Trophoblast cell (in vitro differentiated cells and primary cell): Measurements from ENCODE around the gene USF2.

Experiments
- DNase-seq, 2 donors: peaks; one replicate each; pipeline ENCODE4 v3.0.0-alpha.2; 2016
- H2AFZ ChIP-seq: 2 replicates; pipeline ENCODE4 v1.6.1; 2013; ENCODE audit warnings: low read length, moderate library complexity, mild to moderate bottlenecking; ENCODE audit not compliant: insufficient read depth, poor library complexity
- H2AK5ac ChIP-seq: 2 replicates; pipeline ENCODE4 v1.6.1; 2013; ENCODE audit warnings: mild to moderate bottlenecking, low read length
- H2BK120ac ChIP-seq: 2 replicates; pipeline ENCODE4 v1.6.1; 2013; ENCODE audit warnings: low read length, mild to moderate bottlenecking, moderate library complexity; ENCODE audit not compliant: insufficient read depth, poor library complexity
- H2BK12ac ChIP-seq: 2 replicates; pipeline ENCODE4 v1.6.1; 2013; ENCODE audit warnings: mild to moderate bottlenecking, low read length, moderate library complexity
- H2BK5ac ChIP-seq: 2 replicates; pipeline ENCODE4 v1.6.1; 2013; ENCODE audit warnings: low read length, low read depth, moderate library complexity, mild to moderate bottlenecking; ENCODE audit not compliant: poor library complexity
- H3K14ac ChIP-seq: 2 replicates; pipeline ENCODE4 v1.6.1; 2013; ENCODE audit warnings: mild to moderate bottlenecking, low read length
- H3K18ac ChIP-seq: 2 replicates; pipeline ENCODE4 v1.6.1; 2013; ENCODE audit warnings: mild to moderate bottlenecking, low read length
- H3K23ac ChIP-seq: 2 replicates; pipeline ENCODE4 v1.6.1; 2013; ENCODE audit warnings: low read length
- H3K27ac ChIP-seq: 2 replicates; pipeline ENCODE4 v1.5.1; 2013; ENCODE audit warnings: low read depth, mild to moderate bottlenecking, inconsistent platforms, low read length, moderate library complexity
- H3K27me3 ChIP-seq: 2 replicates; pipeline ENCODE4 v1.6.1; 2013; ENCODE audit warnings: inconsistent platforms, mild to moderate bottlenecking, low read length, moderate library complexity; ENCODE audit not compliant: insufficient read depth
- H3K36me3 ChIP-seq, 2 experiments: 1 replicate in 1 of 2; 2 replicates in 1 of 2; pipeline ENCODE4 v1.6.1; 2013; ENCODE audit warnings: low read length in 2 of 2, mild to moderate bottlenecking in 2 of 2, moderate library complexity in 1 of 2; ENCODE audit not compliant: insufficient read depth in 2 of 2, control insufficient read depth in 1 of 2
- H3K4ac ChIP-seq: 2 replicates; pipeline ENCODE4 v1.6.1; 2013; ENCODE audit warnings: low read depth, mild to moderate bottlenecking, low read length, moderate library complexity
- H3K4me1 ChIP-seq, 2 experiments: 1 replicate in 1 of 2; 2 replicates in 1 of 2; pipeline ENCODE4 v1.6.1; 2013; ENCODE audit warnings: low read length in 2 of 2, mild to moderate bottlenecking in 2 of 2, moderate library complexity in 1 of 2; ENCODE audit not compliant: insufficient read depth in 2 of 2, control insufficient read depth in 1 of 2
- H3K4me2 ChIP-seq: 2 replicates; pipeline ENCODE4 v1.6.1; 2013; ENCODE audit warnings: inconsistent platforms, mild to moderate bottlenecking, low read length, moderate library complexity
- H3K4me3 ChIP-seq: 2 replicates; pipeline ENCODE4 v1.5.1; 2013; ENCODE audit warnings: mild to moderate bottlenecking, low read depth, low read length, inconsistent platforms
- H3K79me1 ChIP-seq: one replicate; pipeline ENCODE4 v1.6.1; 2013; ENCODE audit warnings: low read length
- H3K79me2 ChIP-seq: 2 replicates; pipeline ENCODE4 v1.6.1; 2013; ENCODE audit warnings: low read length, mild to moderate bottlenecking; ENCODE audit not compliant: control insufficient read depth, insufficient read depth, poor library complexity
- H3K9ac ChIP-seq: 2 replicates; pipeline ENCODE4 v1.6.1; 2013; ENCODE audit warnings: mild to moderate bottlenecking, low read length
- H3K9me3 ChIP-seq: 2 replicates; pipeline ENCODE4 v1.6.1; 2013; ENCODE audit warnings: low read depth, mild to moderate bottlenecking, control low read depth, inconsistent platforms, low read length; ENCODE audit not compliant: insufficient read depth
- H4K12ac ChIP-seq: 2 replicates; pipeline ENCODE4 v1.6.1; 2013; ENCODE audit warnings: low read depth, mild to moderate bottlenecking, low read length, moderate library complexity
- H4K8ac ChIP-seq: 2 replicates; pipeline ENCODE4 v1.6.1; 2013; ENCODE audit warnings: low read depth, mild to moderate bottlenecking, low read length, moderate library complexity
- H4K91ac ChIP-seq: one replicate; pipeline ENCODE4 v1.6.1; 2013; ENCODE audit warnings: low read depth, mild to moderate bottlenecking, low read length, moderate library complexity
- WGBS: extraction: QIAGEN DNeasy Blood & Tissue Kit; methylation state at CpG from one replicate; pipeline ENCODE4 v1.1.7; 2013; ENCODE audit warnings: missing lambda C conversion rate; ENCODE audit not compliant: insufficient read length, insufficient coverage; ENCODE audit errors: extremely low coverage; 5-methylcytosine and 5-hydroxymethylcytosine counted together

The USF2 gene

GRCh38 chr19:35322014-35322413 lies 53.3 kb downstream of the USF2 start:
- WGBS = no CpG with 5 or more reads among the region's 9 CpGs
- peaks cover 0 to 5% of the 10 kb centered on the region in 2 experiments for H3K4me1 ChIP-seq
- no peak overlapping the region for H4K12ac ChIP-seq
- H3K23ac ChIP-seq = no peak overlapping the region
- no peak overlapping the region for H3K9ac ChIP-seq
- H3K14ac ChIP-seq = no peak overlapping the region
- H3K18ac ChIP-seq = no peak overlapping the region
- no peaks in the 10 kb centered on the region for H3K27me3 ChIP-seq
- H3K4me3 ChIP-seq = no peak overlapping the region
- no peak overlapping the region for H3K27ac ChIP-seq
- no peak overlapping the region for H3K4ac ChIP-seq
- H2AFZ ChIP-seq = no peak overlapping the region
- H3K36me3 ChIP-seq = no peaks in the 10 kb centered on the region
- H3K9me3 ChIP-seq = no peaks in the 10 kb centered on the region
- H4K8ac ChIP-seq = no peak overlapping the region
- no peaks in the 10 kb centered on the region for H3K79me2 ChIP-seq
- no peak overlapping the region for H2BK5ac ChIP-seq
- H2BK120ac ChIP-seq = no peak overlapping the region
- no peak overlapping the region for H2BK12ac ChIP-seq
- no peak overlapping the region for H3K4me2 ChIP-seq
- H4K91ac ChIP-seq = no peak overlapping the region
- DNase-seq = no peak
- H2AK5ac ChIP-seq = no peak overlapping the region
- H3K79me1 ChIP-seq = no peaks in the 10 kb centered on the region

GRCh38 chr19:35327642-35328041 lies 58.9 kb downstream of the USF2 start:
- Histone ChIP-seq H2BK5ac (no peak overlapping the region), H3K79me1 (no peaks in the 10 kb centered on the region), H2BK12ac (no peak overlapping the region), H3K4ac (no peak overlapping the region), H3K27ac (no peak overlapping the region), H2BK120ac (no peak overlapping the region), H3K9ac (no peak overlapping the region), H2AK5ac (no peak overlapping the region), H3K36me3 (no peaks in the 10 kb centered on the region), H3K18ac (no peak overlapping the region), H3K9me3 (no peaks in the 10 kb centered on the region), H3K4me1 (no peaks in the 10 kb centered on the region), H4K12ac (no peak overlapping the region), H4K8ac (no peak overlapping the region), H3K27me3 (no peaks in the 10 kb centered on the region), H3K4me2 (no peak overlapping the region), H2AFZ (no peak overlapping the region), H3K14ac (no peak overlapping the region), H3K79me2 (no peaks in the 10 kb centered on the region), H3K4me3 (no peak overlapping the region), H4K91ac (no peak overlapping the region), H3K23ac (no peak overlapping the region)
- WGBS = no CpG with 5 or more reads among the region's 4 CpGs
- DNase-seq = peak in 1 of 2 donors; percentile 53

- no peak within 1 kb of the TSS for H4K91ac ChIP-seq
- H3K79me1 ChIP-seq = no peaks in the 10 kb centered on the region
- H3K14ac ChIP-seq = no peak within 1 kb of the TSS
- H4K12ac ChIP-seq = no peak within 1 kb of the TSS
- no peak within 1 kb of the TSS for H3K4ac ChIP-seq
- H3K18ac ChIP-seq = no peak within 1 kb of the TSS
- no peaks in the 10 kb centered on the region for H3K9me3 ChIP-seq
- no peak within 1 kb of the TSS for H3K4me2 ChIP-seq
- H2AK5ac ChIP-seq = no peak within 1 kb of the TSS
- no peaks in the 10 kb centered on the region for H3K27me3 ChIP-seq
- no peak for DNase-seq
- no peak within 1 kb of the TSS for H3K4me3 ChIP-seq
- no peak within 1 kb of the TSS for H2BK120ac ChIP-seq
- H3K9ac ChIP-seq = no peak within 1 kb of the TSS
- H4K8ac ChIP-seq = no peak within 1 kb of the TSS
- no CpG with 5 or more reads among the region's 12 CpGs for WGBS
- H3K27ac ChIP-seq = no peak within 1 kb of the TSS
- no peaks in the 10 kb centered on the region for H3K79me2 ChIP-seq
- no peaks in the 10 kb centered on the region for H3K36me3 ChIP-seq
- H3K4me1 ChIP-seq = no peaks in the 10 kb centered on the region
- no peak within 1 kb of the TSS for H2BK5ac ChIP-seq
- H2BK12ac ChIP-seq = no peak within 1 kb of the TSS
- no peak within 1 kb of the TSS for H3K23ac ChIP-seq
- H2AFZ ChIP-seq = no peak within 1 kb of the TSS
These were observed 60.1 kb downstream of the USF2 start, which contains the start of gene CD22 for GRCh38 chr19:35328851-35329285. Gene CD22 (plus strand): TSS chr19:35329187. CDS start chr19:35332041, 2,854 bp downstream.

GRCh38 chr19:35329323-35329722 lies 60.6 kb downstream of the USF2 start:
- Histone ChIP-seq H3K36me3 (no peaks in the 10 kb centered on the region), H2AFZ (no peak overlapping the region), H3K4ac (no peak overlapping the region), H3K18ac (no peak overlapping the region), H3K9me3 (no peaks in the 10 kb centered on the region), H3K79me2 (no peaks in the 10 kb centered on the region), H3K23ac (no peak overlapping the region), H4K8ac (no peak overlapping the region), H3K4me1 (no peaks in the 10 kb centered on the region), H3K9ac (no peak overlapping the region), H3K27ac (no peak overlapping the region), H3K14ac (no peak overlapping the region), H2BK5ac (no peak overlapping the region), H4K91ac (no peak overlapping the region), H4K12ac (no peak overlapping the region), H3K4me2 (no peak overlapping the region), H3K79me1 (no peaks in the 10 kb centered on the region), H2BK12ac (no peak overlapping the region), H2AK5ac (no peak overlapping the region), H3K27me3 (no peaks in the 10 kb centered on the region), H2BK120ac (no peak overlapping the region), H3K4me3 (no peak overlapping the region)
- DNase-seq = no peak
- WGBS = no CpG with 5 or more reads among the region's 4 CpGs
